Measurements from ENCODE around the gene CHMP1A.
"Not testable (repeated sequence)": the region's sequence is repeated elsewhere in the genome, so short reads cannot be mapped to it uniquely, and the experiment has no call there.

Gene CHMP1A

DNA sequence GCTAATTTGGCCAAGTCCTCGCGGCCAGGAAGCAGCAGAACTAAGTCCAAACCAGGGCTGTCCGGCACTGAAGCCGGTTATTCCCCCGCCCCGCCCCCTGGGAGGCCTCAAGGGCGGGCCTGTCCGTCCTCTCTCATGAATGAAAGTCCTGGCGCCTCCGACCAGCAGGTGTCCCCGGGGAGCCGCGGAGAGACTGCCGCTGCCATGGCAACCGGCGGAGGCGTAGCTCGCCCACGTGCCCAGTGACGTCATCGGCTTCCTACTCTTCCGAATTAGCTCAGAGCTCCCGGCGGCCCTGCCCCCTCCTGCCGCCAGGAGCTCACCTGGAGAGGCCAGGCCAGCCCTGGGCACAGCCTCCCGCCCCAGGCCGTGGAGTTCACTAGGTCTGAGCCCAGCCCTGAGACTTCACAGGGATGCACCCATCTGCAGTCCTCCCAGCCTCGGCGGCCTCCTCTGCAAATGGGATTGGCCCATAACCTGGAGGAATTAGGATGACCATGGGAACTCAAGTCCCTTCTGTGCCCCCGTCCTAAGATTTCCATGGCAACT, 42.7 kb upstream of the CHMP1A start:
- H3K4me3 ChIP-seq (ENCODE audit: low read depth, low read length), result peak overlapping the region; percentile 53
- peak; percentile 78 for TF ChIP-seq CTCF (IDR thresholded peaks at IDR 0.05; ENCODE audit: borderline replicate concordance, insufficient read depth, low read depth, low read length)

GRCh38 chr16:89699629-89700099, 42.2 kb upstream of the CHMP1A start:
- H3K4me3 ChIP-seq (ENCODE audit: low read depth, low read length), result not testable (repeated sequence)

DNA sequence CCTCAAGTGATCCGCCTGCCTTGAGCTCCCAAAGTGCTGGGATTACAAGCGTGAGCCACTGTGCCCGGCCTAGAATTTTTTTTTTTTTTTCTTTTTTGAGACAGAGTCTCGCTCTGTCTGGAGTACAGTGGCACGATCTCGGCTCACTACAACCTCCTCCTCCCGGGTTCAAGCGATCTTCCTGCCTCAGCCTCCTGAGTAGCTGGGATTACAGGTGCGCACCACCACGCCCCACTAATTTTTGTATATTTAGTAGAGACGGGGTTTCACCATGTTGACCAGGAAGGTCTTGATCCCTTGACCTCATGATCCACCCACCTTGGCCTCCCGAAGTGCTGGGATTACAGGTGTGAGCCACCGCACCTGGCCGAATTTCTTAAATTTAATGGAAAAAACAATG, 41.2 kb upstream of the CHMP1A start:
- not testable (repeated sequence) for H3K4me3 ChIP-seq (ENCODE audit: low read depth, low read length)

DNA sequence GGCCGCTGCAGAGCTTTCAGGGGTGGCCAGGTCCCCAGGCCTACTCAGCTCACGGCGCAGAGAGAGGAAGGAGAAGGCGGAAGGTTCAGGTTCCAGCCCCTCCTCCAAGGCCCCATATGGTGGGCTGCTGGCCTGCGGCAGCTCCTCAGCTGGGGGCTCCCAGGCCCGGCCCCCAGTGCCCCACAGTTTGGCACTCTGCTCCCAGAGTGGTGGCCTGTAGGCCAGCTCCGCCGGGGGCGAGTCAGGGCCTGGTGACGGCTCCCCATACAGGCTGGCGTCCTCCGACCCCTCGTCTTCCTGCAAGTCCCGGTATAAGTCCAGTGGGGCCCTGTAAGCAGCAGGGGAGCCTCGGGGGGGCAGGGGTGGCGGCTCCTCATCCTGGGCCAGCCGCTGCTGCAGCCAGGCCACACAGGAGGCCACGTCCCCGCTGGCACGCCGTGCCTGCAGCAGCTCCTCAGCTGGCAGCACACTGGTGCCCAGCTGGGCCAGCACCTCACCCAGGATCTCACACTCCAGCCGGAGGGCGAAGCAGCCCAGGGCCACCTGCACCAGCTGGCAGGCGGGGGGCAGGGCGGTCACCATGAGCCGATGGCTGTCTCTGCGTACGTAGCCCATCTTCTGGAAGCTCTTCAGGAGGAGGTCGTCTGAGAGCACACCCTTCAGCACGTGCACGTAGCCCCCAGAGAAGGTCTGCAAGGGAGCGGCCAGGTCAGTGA, 40.3 kb upstream of the CHMP1A start:
- no peak for TF ChIP-seq CTCF (IDR thresholded peaks at IDR 0.05; ENCODE audit: borderline replicate concordance, insufficient read depth, low read depth, low read length)
- H3K4me3 ChIP-seq (ENCODE audit: low read depth, low read length), result no peak overlapping the region

DNA sequence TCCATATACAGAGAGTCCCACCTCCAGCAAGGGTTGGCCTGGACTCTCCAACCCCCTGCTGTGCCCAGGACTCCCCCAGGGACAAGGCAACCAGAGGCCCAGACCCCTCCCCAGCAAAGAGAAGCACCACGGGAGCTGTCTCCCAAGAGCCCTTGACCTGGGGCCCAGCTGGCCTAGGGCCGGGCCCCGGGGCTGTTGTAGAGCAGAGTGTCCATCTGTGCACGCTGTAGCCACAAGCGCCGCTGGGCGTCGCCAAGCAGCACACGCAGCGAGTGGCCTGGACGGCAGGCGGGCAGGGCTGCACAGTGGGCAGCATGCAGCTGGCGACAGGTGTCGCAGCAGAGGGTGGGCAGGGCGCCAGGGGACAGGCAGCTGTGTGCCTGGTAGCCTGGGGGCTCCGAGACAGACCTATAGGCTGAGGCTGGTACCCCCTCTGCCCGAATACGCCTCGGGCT, 39.7 kb upstream of the CHMP1A start:
- TF ChIP-seq CTCF (IDR thresholded peaks at IDR 0.05; ENCODE audit: borderline replicate concordance, insufficient read depth, low read depth, low read length), result no peak
- no peak overlapping the region for H3K4me3 ChIP-seq (ENCODE audit: low read depth, low read length)

GRCh38 chr16:89696670-89697128, 39.2 kb upstream of the CHMP1A start:
- no peak for TF ChIP-seq CTCF (IDR thresholded peaks at IDR 0.05; ENCODE audit: borderline replicate concordance, insufficient read depth, low read depth, low read length)
- no peak overlapping the region for H3K4me3 ChIP-seq (ENCODE audit: low read depth, low read length)

DNA sequence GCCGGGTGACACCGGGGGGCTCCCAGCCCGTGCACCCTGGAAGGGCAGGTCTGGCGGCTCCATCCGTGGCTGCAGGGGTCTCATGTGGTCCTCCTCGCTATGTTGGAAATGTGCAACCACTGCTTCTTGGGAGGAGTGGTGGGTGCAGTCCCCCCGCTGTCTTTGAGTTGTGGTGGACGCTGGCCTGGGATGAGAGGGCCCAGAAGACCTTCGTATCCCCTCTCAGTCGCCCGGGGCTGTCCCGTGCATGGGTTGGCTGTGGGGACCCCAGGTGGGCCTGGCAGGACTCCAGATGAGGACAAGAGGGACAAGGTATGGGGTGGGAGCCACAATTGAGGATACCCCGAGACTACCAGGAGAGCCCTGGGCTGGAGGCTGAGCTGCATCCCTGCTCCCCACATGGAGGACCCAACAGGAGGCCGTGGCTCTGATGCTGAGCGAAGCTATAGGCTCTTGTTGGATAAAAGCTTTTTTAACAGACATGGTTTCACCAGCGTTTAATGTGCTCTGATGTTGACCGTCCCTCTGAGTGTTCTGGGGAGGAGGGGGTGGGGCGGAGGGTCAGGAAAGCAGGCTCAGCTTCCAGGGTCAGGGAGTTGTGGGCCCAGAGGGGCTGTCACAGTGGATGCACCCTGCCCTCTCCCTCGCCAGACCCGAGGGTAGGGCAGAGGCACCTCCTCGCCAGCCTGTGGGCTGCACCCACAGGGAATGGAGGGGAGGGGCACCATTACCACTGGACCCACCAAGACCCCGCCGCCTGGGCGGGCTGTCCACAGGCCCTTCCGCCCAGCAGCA, 38.6 kb upstream of the CHMP1A start:
- TF ChIP-seq CTCF (IDR thresholded peaks at IDR 0.05; ENCODE audit: borderline replicate concordance, insufficient read depth, low read depth, low read length), result no peak
- H3K4me3 ChIP-seq (ENCODE audit: low read depth, low read length), result no peak overlapping the region
